ENCODE data around the gene ZIM2.

GRCh38 chr19:56873493-56873892 lies 33.0 kb upstream of the ZIM2 start:
- TF ChIP-seq POLR2A (IDR thresholded peaks at IDR 0.05) (no peak), CTCF (IDR thresholded peaks at IDR 0.05) (no peak)
